GM18858 (cell line): ENCODE results near the gene ASAP2.

ENCODE experiments used
- ATAC-seq: cut with Tn5 transposase; IDR thresholded peaks from one replicate; pipeline ENCODE4 v1.9.1; 2021; ENCODE audit not compliant: unreplicated experiment

Gene ASAP2

DNA sequence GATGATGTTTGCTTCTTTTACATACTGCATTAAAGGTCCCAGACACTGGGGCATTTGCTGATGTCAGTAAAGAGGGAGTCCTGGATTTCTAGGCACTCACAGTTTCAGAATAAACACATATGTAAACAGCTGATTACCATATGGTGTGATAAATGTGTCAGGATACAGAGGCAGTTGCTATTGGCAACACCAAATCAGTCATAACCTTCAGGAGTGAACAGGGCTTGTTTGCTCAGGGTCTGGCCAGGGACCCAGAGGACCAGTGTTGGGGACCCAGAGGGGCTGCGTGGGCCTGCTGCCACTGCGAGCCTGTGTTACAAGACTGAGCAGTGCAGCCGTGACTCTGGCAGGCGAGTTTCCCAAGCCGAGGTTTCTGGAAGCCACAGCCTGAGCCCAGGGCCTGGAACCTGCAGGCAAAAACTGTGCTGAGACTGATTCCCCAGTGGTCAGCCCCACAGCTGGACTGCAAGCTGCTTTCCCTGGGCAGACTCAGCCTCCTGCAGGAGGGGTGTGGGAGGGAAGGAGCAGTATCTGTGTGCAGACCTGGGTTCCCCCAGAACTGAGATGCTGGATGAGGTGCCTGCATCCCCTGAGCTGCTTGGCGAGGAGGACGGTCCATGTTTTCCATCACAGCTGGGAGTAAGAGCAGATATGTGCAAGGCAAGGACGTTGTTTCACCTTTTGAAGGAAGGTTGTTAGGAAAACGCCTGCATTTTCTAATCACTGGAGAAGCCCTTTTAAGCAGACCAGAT is 23.6 kb downstream of the ASAP2 start:
- ATAC-seq: no peak

DNA sequence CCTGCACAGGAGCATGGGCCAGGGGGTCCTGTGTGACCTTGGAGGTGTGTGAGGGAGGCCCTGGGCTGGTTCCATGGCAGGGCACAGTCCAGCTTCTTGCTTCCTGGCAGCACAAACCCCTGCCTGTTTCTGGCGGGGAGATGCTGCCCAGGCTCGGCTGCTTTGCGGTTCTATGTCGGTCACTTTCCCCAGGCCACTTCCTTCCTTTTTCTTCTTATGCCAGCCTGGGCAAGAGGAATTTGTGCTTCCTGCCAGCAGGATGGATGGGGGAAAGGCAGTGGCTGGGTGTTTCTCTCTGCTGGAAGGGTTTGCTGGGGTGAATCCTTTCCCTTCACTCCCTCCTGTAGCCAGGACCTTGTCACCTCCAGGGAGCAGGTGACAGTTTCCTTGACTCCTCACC is 24.3 kb downstream of the ASAP2 start:
- ATAC-seq: no peak

DNA sequence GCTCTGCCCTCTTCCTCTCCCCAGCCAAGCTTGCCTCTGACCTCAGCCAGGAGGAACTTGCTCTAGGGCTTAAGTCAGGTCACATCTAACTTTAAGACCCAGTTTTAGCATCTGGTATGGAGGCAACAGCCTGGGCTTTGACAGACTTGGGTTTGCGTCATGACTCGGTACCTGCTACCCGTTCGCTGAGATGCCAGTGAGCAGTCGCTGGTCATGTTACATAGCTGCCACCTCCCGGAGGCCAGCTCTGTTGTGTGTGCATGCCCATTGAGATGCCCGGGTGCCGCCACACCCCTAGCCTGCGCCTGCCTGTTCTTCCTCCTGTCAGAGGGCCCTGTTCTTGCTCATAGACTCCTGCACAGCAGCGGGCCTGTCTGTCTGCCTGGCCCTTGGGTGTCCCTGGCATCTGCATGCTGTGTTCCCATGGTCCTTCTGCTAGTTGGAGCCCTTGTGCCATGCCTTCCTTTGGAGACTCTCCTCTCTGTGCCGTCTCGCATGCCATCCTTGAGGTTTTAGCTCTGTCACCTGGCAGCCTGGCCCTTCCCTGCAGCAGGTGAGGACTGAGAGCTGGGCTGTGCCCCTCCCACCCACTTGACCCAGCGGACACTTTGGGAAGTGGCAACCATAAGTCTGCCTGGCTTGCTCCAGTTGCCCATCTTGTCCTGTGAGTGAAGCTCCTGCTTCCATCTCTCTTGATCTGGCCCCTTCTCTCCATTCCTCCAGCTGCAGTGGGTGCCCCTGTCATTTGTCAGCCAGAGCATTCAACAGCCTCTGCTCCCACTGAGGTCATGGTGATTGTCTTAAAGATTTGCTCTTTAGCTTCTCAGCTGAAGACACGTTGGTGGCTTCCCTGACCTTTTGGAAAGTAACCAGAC is 24.9 kb downstream of the ASAP2 start:
- ATAC-seq: no peak

GRCh38 chr2:9232166-9232479 is 25.5 kb downstream of the ASAP2 start:
- ATAC-seq: no peak

DNA sequence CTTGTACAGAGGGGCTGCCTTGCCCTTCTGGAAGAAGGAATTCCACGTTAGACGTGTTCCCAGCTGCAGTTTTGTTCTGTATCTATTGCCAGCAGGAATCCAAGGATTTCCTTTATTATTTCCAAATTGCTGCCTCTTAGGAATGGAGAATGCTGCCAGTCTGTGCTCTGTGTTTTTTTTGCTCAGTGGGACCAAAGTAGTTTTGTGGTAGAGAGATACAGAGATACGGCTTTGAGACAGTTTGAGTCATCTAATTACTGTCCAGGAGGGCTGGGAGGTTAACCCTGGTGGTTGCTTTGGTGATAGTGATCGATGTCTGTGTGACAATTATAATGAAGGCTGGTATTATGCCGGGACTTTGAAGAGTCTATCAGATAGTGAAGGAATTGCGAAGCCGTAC is 26.3 kb downstream of the ASAP2 start:
- ATAC-seq: no peak

- no peak for ATAC-seq
Observed at GRCh38 chr2:9234680-9235146, 28.1 kb downstream of the ASAP2 start.

- ATAC-seq: no peak
Observed at GRCh38 chr2:9235147-9236044, 28.8 kb downstream of the ASAP2 start.

GRCh38 chr2:9236045-9236344 is 29.4 kb downstream of the ASAP2 start:
- no peak for ATAC-seq

GRCh38 chr2:9236867-9237266 is 30.3 kb downstream of the ASAP2 start:
- no peak for ATAC-seq

DNA sequence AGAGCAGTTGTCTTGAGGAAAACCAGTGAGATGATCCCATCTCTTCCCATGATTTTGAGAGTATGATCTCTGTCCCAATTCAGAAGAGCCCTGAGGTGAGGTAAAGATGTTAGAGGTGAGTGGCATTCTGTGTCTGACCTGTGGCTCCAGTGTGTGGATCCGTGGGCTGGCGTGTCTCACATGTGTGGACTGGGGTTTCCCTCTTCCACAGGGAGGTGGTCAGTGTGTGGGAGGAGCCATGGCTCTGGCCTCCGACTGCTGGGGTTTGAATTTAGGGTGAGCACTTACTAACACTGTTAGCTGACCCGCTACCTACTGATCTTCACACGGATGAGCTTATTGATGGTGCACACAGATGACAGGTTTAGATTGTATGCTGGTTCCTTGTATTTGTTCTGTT is 31.2 kb downstream of the ASAP2 start:
- ATAC-seq: no peak

GRCh38 chr2:9238591-9239326 is 32.1 kb downstream of the ASAP2 start:
- no peak for ATAC-seq

- ATAC-seq: no peak
Observed at GRCh38 chr2:9239616-9240015, 33.0 kb downstream of the ASAP2 start.

DNA sequence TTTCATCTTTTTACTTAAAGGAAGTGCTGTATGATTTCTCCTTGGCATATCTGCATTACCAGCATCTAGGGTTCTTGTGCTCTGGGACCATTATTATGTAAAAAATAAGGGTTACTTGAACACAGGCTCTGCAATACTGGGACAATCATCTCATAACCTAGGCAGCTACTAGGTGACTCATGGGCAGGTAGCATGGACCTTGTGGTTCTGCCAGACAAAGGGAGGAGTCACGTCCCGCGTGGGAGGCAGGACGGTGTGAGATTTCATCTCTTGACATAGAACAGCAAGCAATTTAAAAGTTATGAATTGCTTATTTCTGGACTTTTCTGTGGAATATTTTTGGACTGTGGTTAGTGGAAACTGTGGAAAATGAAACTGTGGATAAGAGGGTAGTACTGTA is 34.1 kb downstream of the ASAP2 start:
- ATAC-seq: no peak

DNA sequence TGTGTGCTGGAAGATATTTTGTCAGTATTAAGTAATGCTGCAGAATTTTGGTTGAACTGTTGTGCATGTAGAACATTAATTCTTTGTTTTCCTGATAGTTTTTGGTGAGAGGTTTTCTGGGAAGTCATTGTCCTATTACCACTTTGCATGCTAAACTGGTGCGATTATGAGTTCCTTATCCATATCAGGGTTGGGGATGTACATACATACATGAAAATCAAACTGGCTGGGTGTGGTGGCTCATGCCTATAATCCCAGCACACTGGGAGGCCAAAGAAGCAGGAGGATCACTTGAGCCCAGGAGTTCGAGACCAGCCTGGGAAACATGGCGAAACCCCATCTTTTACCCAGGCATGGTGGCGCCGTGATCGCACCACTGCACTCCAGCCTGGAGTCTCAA is 34.6 kb downstream of the ASAP2 start:
- ATAC-seq: no peak

DNA sequence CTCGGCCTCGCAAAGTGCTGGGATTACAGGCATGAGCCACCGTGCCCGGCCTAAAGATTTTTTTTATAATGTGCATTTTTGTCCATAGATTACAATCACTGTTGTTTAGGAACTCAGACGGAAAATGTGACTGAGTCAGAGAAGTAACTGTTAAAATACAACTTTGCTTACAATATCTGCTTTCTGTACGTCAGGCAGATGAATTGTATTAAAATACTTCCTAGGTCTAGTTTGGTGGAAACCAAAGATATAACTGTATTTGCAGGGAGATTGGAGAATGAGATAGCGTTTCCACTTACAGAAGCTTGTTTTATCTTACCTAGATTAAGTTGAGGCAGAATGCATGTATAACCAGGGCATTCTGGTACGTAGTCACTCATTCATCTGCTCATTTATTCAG is 36.7 kb downstream of the ASAP2 start:
- ATAC-seq: no peak

DNA sequence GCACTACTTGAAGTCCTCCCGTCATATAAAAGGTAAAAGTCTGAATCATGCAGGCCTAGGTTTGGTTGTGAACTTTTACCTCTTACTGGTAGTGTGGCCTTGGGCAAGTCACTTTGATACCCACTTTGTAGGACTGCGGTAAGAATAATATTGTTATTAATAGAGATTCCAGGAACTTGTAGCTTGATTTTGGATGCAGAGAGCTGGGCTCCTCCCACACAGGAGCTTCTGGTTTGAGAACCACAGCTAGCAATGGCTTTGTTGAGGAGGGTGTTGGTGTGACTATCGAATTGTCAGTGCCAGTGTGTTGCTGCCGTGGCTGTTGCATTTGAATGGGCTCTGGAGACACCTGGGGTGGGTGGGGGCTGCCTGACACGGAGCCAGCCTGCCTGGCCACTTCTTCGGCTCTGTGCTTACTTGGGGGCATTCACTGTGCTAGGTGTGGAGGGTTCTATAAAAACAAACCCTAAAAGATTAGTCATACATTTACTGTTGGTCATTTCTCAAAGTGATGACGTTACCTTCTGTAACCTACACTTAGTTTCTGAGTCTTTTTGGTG is 38.5 kb downstream of the ASAP2 start:
- ATAC-seq: no peak

GRCh38 chr2:9247177-9247576 is 40.6 kb downstream of the ASAP2 start:
- no peak for ATAC-seq

DNA sequence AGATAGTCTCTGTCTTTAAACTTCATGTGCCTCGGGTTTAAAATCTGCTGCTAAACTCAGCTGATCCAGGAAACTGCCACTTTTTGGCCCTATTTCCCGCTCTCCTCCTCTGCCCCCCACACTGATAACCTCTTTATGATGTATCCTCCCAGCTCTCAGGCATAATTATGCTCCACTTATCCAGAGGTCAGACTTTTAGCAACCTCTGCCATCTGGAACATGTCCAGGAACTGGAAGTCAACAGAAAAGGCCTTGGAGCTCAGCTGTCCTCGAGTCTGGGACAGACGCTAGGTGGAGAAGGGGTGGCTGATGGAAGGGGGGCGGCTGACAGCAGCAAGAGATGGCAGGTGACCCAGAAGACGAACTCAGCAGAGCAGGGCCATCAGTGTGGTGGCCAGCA is 41.2 kb downstream of the ASAP2 start:
- no peak for ATAC-seq

DNA sequence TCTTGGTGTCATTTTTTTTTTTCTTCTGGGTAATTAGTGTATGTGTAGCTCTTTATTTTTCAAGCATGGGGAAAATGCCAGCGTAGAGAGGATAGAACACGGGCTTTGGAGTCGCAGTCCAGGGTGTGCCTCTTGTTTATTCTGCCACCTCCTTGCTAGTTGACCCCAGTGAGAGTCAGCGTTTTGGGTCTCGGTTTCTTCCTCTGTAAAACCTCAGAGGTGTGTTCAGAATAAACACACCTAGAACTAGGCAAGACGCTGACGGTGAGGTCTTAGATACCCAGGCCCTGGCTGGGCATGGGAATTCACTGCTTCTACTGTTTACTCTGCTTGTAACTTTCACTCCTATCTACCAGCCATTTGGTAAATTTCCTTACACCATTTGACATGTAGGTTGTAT is 41.8 kb downstream of the ASAP2 start:
- no peak for ATAC-seq

DNA sequence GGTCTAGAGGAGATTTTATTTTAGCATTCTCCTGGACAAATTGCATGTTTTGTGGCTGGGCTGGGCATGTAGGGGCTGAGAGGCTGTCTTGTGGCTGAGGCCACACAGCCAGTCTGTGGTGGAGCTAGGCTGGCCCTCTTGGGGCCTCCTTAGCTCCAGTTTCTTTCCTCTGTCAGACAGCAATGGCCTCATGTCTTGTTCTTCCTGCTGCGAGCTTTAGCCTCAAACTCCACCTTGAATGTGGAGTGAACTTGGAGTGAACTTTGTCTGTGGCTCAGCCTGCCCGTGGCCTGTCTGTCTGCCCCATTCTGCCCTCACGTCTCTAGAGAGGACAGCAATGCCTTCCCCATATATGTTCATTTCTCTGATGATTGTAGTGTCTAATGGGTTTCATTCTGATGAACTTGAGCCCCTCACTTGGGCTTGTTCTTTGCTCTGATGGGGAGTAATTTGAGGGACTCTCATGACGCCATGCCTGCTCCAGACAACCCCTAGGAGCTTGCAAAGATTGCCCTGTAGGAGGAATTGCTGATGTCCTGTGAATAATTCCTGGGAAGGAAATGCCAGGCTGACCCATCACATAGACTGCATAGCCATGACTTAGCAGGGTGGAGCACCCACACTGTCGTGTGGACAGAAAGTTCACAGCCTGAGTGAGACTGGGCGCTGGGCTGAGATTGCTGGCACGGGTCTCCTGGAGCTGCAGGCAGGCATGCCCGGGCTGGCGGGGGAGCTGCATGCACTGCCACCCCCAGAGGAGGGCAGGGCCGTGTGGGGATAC is 42.6 kb downstream of the ASAP2 start:
- ATAC-seq: no peak
